ENCODE results near the gene PEX6. TPM values are rescaled to one million over a fixed set of nuclear protein-coding genes. Genes with fewer than 3 reads are reported as not detected.
A peak's percentile ranks its signal among the peaks of the same experiment; 100 is the strongest.

Gene PEX6
- total RNA-seq, 6 experiments from 2014 or later = 20.3 to 31.7 (median 22.4) TPM

- Mint-ChIP-seq H3K27ac (peak overlapping the region; percentile 87), H3K36me3 (ENCODE audit: low read depth) (peaks cover 51% of the 10 kb centered on the region), H3K27me3 (ENCODE audit: insufficient read depth) (no peaks in the 10 kb centered on the region; the same call in none of the 2 replicates), H3K9me3 (no peaks in the 10 kb centered on the region), H3K4me3 (peak overlapping the region; percentile 95), H3K4me1 (ENCODE audit: low read depth) (peaks cover 53% of the 10 kb centered on the region)
- peak; percentile 47 for DNase-seq
- TF ChIP-seq, protein P1, sequence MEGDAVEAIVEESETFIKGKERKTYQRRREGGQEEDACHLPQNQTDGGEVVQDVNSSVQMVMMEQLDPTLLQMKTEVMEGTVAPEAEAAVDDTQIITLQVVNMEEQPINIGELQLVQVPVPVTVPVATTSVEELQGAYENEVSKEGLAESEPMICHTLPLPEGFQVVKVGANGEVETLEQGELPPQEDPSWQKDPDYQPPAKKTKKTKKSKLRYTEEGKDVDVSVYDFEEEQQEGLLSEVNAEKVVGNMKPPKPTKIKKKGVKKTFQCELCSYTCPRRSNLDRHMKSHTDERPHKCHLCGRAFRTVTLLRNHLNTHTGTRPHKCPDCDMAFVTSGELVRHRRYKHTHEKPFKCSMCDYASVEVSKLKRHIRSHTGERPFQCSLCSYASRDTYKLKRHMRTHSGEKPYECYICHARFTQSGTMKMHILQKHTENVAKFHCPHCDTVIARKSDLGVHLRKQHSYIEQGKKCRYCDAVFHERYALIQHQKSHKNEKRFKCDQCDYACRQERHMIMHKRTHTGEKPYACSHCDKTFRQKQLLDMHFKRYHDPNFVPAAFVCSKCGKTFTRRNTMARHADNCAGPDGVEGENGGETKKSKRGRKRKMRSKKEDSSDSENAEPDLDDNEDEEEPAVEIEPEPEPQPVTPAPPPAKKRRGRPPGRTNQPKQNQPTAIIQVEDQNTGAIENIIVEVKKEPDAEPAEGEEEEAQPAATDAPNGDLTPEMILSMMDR (IDR thresholded peaks at IDR 0.05) = no peak
Observed at GRCh38 chr6:43014434-43014909, 35.5 kb upstream of the PEX6 start.

GRCh38 chr6:43013843-43014433 is 35.0 kb upstream of the PEX6 start, which contains the start of the genes KLHDC3 and MEA1:
TSS of gene KLHDC3 (plus strand) at chr6:43014249. CDS start at chr6:43017193, 2,944 bp downstream.
TSS of gene MEA1 (minus strand) at chr6:43013946. CDS start at chr6:43013813, 133 bp downstream.
- H3K27ac Mint-ChIP-seq = peak within 1 kb of the TSS; percentile 92
- DNase-seq = peak; percentile 100
- H3K9me3 Mint-ChIP-seq = no peaks in the 10 kb centered on the region
- TF ChIP-seq, protein P1 (IDR thresholded peaks at IDR 0.05) = no peak
- no peaks in the 10 kb centered on the region; the same call in none of the 2 replicates for H3K27me3 Mint-ChIP-seq (ENCODE audit: insufficient read depth)
- H3K36me3 Mint-ChIP-seq (ENCODE audit: low read depth) = peaks cover 46% of the 10 kb centered on the region
- peaks cover 48% of the 10 kb centered on the region for H3K4me1 Mint-ChIP-seq (ENCODE audit: low read depth)
- peak within 1 kb of the TSS; percentile 95 for H3K4me3 Mint-ChIP-seq

- Mint-ChIP-seq H3K27me3 (ENCODE audit: insufficient read depth) (no peaks in the 10 kb centered on the region; the same call in none of the 2 replicates), H3K9me3 (no peaks in the 10 kb centered on the region), H3K36me3 (ENCODE audit: low read depth) (peaks cover 46% of the 10 kb centered on the region), H3K27ac (peak overlapping the region; percentile 92), H3K4me1 (ENCODE audit: low read depth) (peaks cover 48% of the 10 kb centered on the region), H3K4me3 (peak overlapping the region; percentile 95)
- TF ChIP-seq, protein P1 (IDR thresholded peaks at IDR 0.05) = no peak
- DNase-seq = peak; percentile 55
Observed at GRCh38 chr6:43013097-43013842, 34.3 kb upstream of the PEX6 start.

DNA sequence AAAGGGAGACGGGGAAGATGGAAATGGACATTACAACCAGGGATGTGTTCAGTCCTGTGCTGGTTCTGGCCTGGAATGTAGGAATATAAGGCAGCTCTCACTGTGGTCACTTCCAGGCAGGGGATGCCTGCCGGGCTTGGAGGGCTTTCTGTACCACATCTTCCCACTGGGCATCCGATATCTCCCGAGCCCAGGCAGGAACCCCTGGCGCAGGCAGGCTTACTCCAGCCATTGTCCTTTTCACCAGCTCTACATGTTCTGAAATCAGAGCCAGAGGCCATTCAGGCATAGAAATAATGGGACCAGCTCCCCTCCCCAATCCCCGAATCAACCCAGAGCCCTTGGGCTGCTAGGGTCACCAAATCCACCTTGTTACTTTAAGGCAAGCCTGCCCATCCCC is 33.4 kb upstream of the PEX6 start:
- Mint-ChIP-seq H3K4me3 (peak overlapping the region; percentile 95), H3K9me3 (no peaks in the 10 kb centered on the region), H3K36me3 (ENCODE audit: low read depth) (peaks cover 39% of the 10 kb centered on the region), H3K27me3 (ENCODE audit: insufficient read depth) (no peaks in the 10 kb centered on the region; the same call in none of the 2 replicates), H3K4me1 (ENCODE audit: low read depth) (peaks cover 48% of the 10 kb centered on the region), H3K27ac (peak overlapping the region; percentile 92; the same call in 1 of the 2 replicates)
- TF ChIP-seq, protein P1 (IDR thresholded peaks at IDR 0.05) = no peak
- DNase-seq = no peak

DNA sequence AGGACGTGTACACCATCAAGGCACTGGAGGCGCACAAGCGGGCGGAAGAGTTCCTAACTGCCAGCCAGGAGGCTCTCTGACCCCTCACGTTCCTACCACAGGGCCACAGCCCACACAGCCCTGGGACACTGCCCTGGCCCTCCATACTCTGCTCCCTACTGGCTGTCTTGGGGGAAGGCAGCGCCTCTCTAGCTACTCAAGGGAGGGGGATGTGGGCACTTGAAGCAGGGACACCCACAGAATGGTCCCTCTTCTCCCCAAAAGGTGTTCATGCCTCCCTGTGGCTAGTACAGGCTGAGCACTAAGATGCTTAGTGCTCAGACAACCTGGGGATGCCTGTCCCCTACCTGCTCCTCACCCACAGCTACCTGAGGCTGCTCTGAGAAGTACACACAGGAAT is 32.2 kb upstream of the PEX6 start:
- TF ChIP-seq, protein P1 (IDR thresholded peaks at IDR 0.05) = peak; percentile 34
- Mint-ChIP-seq H3K36me3 (ENCODE audit: low read depth) (peaks cover 35% of the 10 kb centered on the region), H3K27ac (no peak overlapping the region), H3K27me3 (ENCODE audit: insufficient read depth) (no peaks in the 10 kb centered on the region; the same call in none of the 2 replicates), H3K4me1 (ENCODE audit: low read depth) (peaks cover 39% of the 10 kb centered on the region), H3K4me3 (no peak overlapping the region), H3K9me3 (no peaks in the 10 kb centered on the region)
- DNase-seq = no peak
